HuH-7.5 (cell line): ENCODE measurements around the gene RCOR1.
"Not testable (repeated sequence)": the region's sequence is repeated elsewhere in the genome, so short reads cannot be mapped to it uniquely, and the experiment has no call there.

Experiments used
- DNase-seq: peaks from one replicate; pipeline ENCODE4 v3.0.0; 2011; ENCODE audit warnings: low spot score

RCOR1 gene

DNA sequence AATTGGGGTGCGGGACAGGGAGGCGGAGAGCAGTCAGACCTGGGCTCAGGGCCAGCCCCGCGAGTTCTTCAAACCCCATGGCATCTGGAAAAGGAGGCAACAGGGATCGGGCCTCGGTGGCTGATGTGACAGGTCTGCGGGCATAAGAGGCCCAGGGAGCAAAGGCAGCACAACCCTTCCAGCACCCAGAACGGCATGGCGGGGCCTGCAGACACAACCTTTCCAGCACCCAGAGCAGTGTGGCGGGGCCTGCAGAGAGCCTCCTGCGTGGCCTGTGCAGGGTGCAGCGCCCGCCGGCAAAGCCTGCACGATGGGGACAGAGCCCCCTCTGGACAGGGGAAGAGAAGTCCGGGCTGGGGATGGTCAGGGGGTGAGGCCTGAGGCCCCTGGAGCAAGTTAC is 158.6 kb downstream of the RCOR1 start:
- DNase-seq, result no peak

GRCh38 chr14:102752239-102752847 is 159.9 kb downstream of the RCOR1 start:
- DNase-seq, result no peak

DNA sequence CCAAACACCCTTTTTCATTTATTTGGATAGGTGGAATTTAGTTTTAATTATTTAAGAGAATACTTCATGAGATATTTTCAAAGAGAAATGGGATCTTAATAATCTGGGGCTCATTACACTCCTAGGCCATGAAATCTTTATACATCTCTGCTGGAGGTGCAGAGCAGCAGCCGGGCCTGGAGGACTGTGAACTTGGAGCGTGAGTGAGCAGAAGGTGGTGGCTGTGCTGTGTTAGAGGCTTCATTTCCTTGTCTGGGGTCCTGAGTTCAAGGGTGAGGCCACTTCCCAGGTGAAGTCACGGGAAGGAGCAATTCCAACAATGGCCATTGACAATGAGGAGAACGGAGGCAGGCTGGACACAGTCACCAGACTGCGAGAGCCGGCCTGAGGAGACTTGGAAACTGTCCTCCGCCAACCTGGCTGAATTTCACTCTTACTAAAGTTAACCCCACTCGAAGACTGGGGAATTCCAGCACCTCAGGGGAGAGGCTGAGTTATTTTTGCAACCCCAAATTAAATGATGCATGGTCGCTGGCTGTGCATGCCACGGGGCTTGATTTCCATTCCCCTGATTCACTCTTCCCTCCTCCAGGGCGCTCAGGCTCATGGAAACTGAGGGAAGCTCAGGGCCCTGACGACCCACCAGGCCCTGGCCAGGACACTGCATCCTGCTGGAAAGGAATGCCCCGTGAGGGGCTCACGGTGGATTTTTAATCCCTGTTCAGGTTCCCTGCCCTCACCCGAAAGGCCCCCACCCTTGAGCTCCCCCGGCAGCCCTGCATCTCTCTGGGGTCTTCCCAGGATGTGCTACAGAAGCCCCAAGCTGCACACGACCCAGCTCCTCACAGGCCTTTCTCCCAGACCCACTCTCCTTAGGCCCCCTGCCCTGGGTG is 162.2 kb downstream of the RCOR1 start:
- no peak for DNase-seq

- DNase-seq, result no peak
Measured at GRCh38 chr14:102757646-102758045, 165.2 kb downstream of the RCOR1 start.

GRCh38 chr14:102758087-102758486 is 165.6 kb downstream of the RCOR1 start:
- no peak for DNase-seq

GRCh38 chr14:102759456-102760187 is 167.2 kb downstream of the RCOR1 start:
- DNase-seq, result no peak

- DNase-seq, result no peak
Measured at GRCh38 chr14:102760496-102761193, 168.2 kb downstream of the RCOR1 start.

- no peak for DNase-seq
Measured at GRCh38 chr14:102761206-102761605, 168.8 kb downstream of the RCOR1 start.

GRCh38 chr14:102764220-102764671 is 171.8 kb downstream of the RCOR1 start:
- DNase-seq, result no peak

- DNase-seq, result not testable (repeated sequence)
Measured at GRCh38 chr14:102765770-102766169, 173.3 kb downstream of the RCOR1 start.

GRCh38 chr14:102768223-102769048 is 176.0 kb downstream of the RCOR1 start:
- no peak for DNase-seq

DNA sequence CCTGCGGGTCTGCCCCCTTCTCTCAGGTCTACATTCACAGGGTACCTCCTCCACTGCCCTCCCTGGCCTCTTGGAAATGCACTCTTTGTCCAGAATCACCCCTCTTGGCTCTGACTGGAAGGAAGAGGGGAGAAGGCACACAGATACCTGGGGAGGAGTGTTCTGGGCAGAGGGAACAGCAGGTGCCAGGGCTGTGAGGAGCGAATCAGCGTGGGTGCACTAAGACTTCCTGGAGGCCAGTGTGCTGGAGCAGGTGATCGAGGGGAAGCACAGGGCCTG is 176.5 kb downstream of the RCOR1 start:
- DNase-seq, result no peak

- DNase-seq, result no peak
Measured at GRCh38 chr14:102770147-102771123, 178.0 kb downstream of the RCOR1 start.

DNA sequence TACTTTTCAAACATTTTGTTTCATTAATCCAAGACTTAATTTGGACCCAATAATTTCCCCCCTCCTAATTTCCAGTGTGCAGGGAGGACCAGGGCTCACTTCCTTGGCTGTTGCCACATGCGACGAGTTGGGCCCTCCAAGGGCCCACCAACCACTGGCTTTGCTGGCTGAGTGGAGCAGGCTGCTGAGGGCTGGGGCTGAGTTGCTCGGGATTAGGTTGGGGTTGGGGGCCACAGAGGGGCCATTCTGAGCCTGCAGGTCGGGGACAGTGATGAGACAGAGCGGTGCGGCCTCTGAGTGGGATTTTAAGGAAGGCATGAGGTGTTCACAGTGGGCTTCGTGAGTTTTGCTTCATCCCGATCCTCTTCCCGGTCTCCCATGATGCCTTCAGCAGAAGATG is 178.7 kb downstream of the RCOR1 start:
- no peak for DNase-seq

GRCh38 chr14:102772781-102773570 is 180.5 kb downstream of the RCOR1 start:
- no peak for DNase-seq

DNA sequence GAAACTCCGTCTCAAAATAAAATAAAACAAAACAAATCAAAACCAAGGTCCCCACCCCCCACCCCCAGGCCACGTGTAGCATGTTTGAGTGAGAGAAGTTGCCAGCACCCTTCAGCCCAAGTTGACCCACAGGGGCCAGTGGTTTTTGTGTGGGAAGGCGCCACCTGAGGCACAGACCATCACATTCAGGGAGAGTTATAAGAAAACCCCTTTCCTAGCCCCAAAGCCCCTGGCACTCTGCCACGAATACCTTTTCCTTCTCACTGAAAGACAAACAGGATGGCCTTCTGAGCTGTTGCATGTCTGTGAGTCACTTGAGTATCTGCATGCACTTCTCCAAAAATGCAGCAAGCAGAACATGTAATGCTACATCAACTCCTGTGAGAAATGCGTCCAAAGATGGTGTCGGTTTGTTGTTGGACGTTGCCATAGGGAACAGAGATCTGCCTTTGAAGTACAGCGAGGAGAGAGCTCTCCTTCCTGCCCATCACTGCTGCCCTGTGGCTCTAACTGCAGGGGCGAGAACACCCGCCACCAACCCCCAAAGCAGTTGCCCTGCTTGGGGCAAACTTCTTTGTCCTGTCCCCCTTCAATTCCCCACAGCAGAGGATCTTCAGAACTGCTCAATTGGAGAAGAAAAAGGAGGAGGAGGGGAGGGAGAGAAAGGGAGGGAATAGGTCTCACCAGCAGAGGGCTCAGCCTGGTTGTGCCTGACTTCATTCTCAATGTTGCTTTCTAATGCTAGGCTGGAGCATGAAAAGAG is 182.1 kb downstream of the RCOR1 start:
- DNase-seq, result peak; percentile 90

- DNase-seq, result no peak
Measured at GRCh38 chr14:102775855-102776760, 183.7 kb downstream of the RCOR1 start.
